NCI-H524 (cell line): ENCODE results near the gene ADGRL1.
"Not testable (repeated sequence)": the region's sequence is repeated elsewhere in the genome, so short reads cannot be mapped to it uniquely, and the experiment has no call there.

Experiments used
- DNase-seq, 2 experiments: peaks; one replicate each; lab custom pipeline; 2025; lab: John Stamatoyannopoulos, UW

The ADGRL1 gene

GRCh38 chr19:14205452-14206287, at the start of gene ADGRL1:
ADGRL1 (minus strand) TSS chr19:14206169; CDS start chr19:14183602, 22,567 bp downstream.
- peak in 1 of 2 experiments; percentile 12 for DNase-seq

GRCh38 chr19:14255316-14255715, 49.3 kb upstream of the ADGRL1 start:
- DNase-seq: not testable (repeated sequence)

GRCh38 chr19:14253822-14254599, 48.0 kb upstream of the ADGRL1 start:
- peak; percentile 77 to 83 for DNase-seq

- not testable (repeated sequence) for DNase-seq
These were observed 46.2 kb upstream of the ADGRL1 start for GRCh38 chr19:14252136-14252535.

- DNase-seq: no peak
These were observed 44.9 kb upstream of the ADGRL1 start for GRCh38 chr19:14250870-14251269.

- not testable (repeated sequence) for DNase-seq
These were observed 44.3 kb upstream of the ADGRL1 start for GRCh38 chr19:14250315-14250714.

GRCh38 chr19:14249891-14250290, 43.9 kb upstream of the ADGRL1 start:
- DNase-seq: not testable (repeated sequence)

GRCh38 chr19:14249012-14249754, 43.2 kb upstream of the ADGRL1 start:
- DNase-seq: peak in 1 of 2 experiments; percentile 20

GRCh38 chr19:14248578-14249011, 42.6 kb upstream of the ADGRL1 start:
- DNase-seq: peak; percentile 71 to 82

- not testable (repeated sequence) for DNase-seq
These were observed 41.8 kb upstream of the ADGRL1 start for GRCh38 chr19:14247548-14248471.

GRCh38 chr19:14247205-14247547, 41.2 kb upstream of the ADGRL1 start:
- DNase-seq: not testable (repeated sequence)

- not testable (repeated sequence) for DNase-seq
These were observed 38.4 kb upstream of the ADGRL1 start for GRCh38 chr19:14244393-14244792.

GRCh38 chr19:14243718-14244117, 37.7 kb upstream of the ADGRL1 start:
- DNase-seq: not testable (repeated sequence)

GRCh38 chr19:14237014-14237941, 31.3 kb upstream of the ADGRL1 start:
- no peak for DNase-seq

- DNase-seq: not testable (repeated sequence)
These were observed 27.0 kb upstream of the ADGRL1 start for GRCh38 chr19:14232945-14233344.

- DNase-seq: not testable (repeated sequence)
These were observed 22.6 kb upstream of the ADGRL1 start for GRCh38 chr19:14228446-14229071.

- DNase-seq: not testable (repeated sequence)
These were observed 20.5 kb upstream of the ADGRL1 start for GRCh38 chr19:14226498-14226897.

GRCh38 chr19:14222886-14223285, 16.9 kb upstream of the ADGRL1 start:
- DNase-seq: no peak

GRCh38 chr19:14221345-14221744, 15.4 kb upstream of the ADGRL1 start:
- peak in 1 of 2 experiments; percentile 25 for DNase-seq
